ENCODE measurements around the gene GRAP2.

GRCh38 chr22:39999144-39999757 lies 98.4 kb downstream of the GRAP2 start:
- peak in 2 of 3 experiments; percentile 29 to 34 for TF ChIP-seq CTCF (optimal IDR thresholded peaks at IDR 0.05 in 1 of 3, IDR thresholded peaks at IDR 0.05 in 1 of 3, conservative IDR thresholded peaks at IDR 0.05 in 1 of 3; ENCODE audit: extremely low read depth in 1 of 3, insufficient read depth in 2 of 3, low read length in 3 of 3)
- TF ChIP-seq EZH2 (IDR thresholded peaks at IDR 0.05; ENCODE audit: low read length) = no peak

Data from keratinocyte (primary cell).